HG03378 (cell line): ENCODE results near the gene TBC1D1.

Experiments
- ATAC-seq: cut with Tn5 transposase; IDR thresholded peaks from one replicate; pipeline ENCODE4 v1.9.1; 2021; ENCODE audit warnings: mild to moderate bottlenecking, moderate library complexity; ENCODE audit not compliant: unreplicated experiment

The TBC1D1 gene

GRCh38 chr4:38119668-38120385, 228.9 kb downstream of the TBC1D1 start:
- no peak for ATAC-seq

GRCh38 chr4:38120772-38121171, 229.9 kb downstream of the TBC1D1 start:
- ATAC-seq = no peak

- ATAC-seq = no peak
Observed at GRCh38 chr4:38122060-38122459, 231.2 kb downstream of the TBC1D1 start.

- no peak for ATAC-seq
Observed at GRCh38 chr4:38123555-38123954, 232.7 kb downstream of the TBC1D1 start.

- no peak for ATAC-seq
Observed at GRCh38 chr4:38124961-38125360, 234.1 kb downstream of the TBC1D1 start.

GRCh38 chr4:38125816-38126215, 234.9 kb downstream of the TBC1D1 start:
- no peak for ATAC-seq

GRCh38 chr4:38128478-38129459, 237.9 kb downstream of the TBC1D1 start:
- ATAC-seq = peak; percentile 44

- no peak for ATAC-seq
Observed at GRCh38 chr4:38129460-38130227, 238.8 kb downstream of the TBC1D1 start.

GRCh38 chr4:38130884-38131283, 240.0 kb downstream of the TBC1D1 start:
- no peak for ATAC-seq

GRCh38 chr4:38131371-38132091, 240.6 kb downstream of the TBC1D1 start:
- peak; percentile 30 for ATAC-seq

- peak; percentile 81 for ATAC-seq
Observed at GRCh38 chr4:38132107-38132673, 241.3 kb downstream of the TBC1D1 start.

GRCh38 chr4:38132843-38133662, 242.2 kb downstream of the TBC1D1 start:
- no peak for ATAC-seq

- no peak for ATAC-seq
Observed at GRCh38 chr4:38133711-38134480, 243.0 kb downstream of the TBC1D1 start.

- no peak for ATAC-seq
Observed at GRCh38 chr4:38135201-38135600, 244.3 kb downstream of the TBC1D1 start.

GRCh38 chr4:38136604-38137003, 245.7 kb downstream of the TBC1D1 start:
- ATAC-seq = no peak

- no peak for ATAC-seq
Observed at GRCh38 chr4:38137080-38137479, 246.2 kb downstream of the TBC1D1 start.

GRCh38 chr4:38138363-38138762, 247.5 kb downstream of the TBC1D1 start:
- no peak for ATAC-seq

GRCh38 chr4:38139187-38139586, 248.3 kb downstream of the TBC1D1 start:
- no peak for ATAC-seq
